ENCODE measurements around the gene CNPY3.

The CNPY3 gene

GRCh38 chr6:42984924-42985475, 55.7 kb downstream of the CNPY3 start:
- DNase-seq, result no peak

DNA sequence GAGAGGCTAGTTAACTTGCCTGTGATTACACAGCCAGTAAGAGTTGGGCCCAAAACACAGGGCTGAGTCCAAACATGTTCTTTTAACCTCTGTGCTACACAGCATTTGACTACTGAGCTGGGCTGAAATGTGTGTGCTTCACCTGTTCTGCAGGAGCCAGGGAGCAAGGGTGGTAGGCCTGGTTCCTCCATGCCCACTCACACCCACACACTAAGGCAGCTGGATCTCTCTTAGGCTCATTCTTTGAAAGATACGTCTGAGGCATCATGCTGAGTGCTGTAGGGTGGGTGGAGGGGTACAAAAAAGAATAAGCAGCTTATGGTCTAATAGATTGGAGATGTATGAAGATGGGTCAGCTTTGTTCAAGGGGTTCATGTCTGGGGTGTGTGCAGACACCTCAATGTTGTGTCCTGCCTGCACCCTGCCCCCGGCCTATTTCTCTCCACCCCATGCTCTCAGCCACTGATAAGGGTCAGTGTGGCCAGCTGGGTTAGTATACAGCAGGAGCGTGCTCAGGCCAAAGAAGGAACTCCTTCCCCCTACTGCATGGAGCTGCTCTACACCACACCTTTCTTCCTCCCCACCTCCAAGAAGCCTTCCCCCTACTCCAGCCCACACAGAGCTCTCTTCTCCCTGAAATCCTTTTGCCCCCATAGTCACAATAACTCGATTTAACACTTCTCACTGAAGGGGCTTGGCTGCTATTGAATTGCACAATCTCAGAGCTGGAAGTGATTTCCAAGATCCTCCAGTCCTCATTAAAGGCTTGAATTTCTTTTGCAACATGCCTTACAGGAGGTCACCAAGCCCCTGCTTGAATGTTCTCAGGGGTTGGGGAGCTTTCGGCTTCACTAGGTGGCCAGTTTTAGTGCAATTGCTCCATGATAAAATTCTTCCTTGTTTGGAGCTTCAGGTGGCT, 58.5 kb downstream of the CNPY3 start:
- DNase-seq, result no peak

GRCh38 chr6:42988486-42989020, 59.3 kb downstream of the CNPY3 start:
- no peak for DNase-seq
